ENCODE data around the gene TLE4. TPM values are rescaled to one million over a fixed set of nuclear protein-coding genes. Genes with fewer than 3 reads are reported as not detected.

TLE4 gene
- polyA plus RNA-seq, 1 donor (not counting 4 experiments of a cell fraction or from before 2014, with no cell fraction given): 14.7 TPM

DNA sequence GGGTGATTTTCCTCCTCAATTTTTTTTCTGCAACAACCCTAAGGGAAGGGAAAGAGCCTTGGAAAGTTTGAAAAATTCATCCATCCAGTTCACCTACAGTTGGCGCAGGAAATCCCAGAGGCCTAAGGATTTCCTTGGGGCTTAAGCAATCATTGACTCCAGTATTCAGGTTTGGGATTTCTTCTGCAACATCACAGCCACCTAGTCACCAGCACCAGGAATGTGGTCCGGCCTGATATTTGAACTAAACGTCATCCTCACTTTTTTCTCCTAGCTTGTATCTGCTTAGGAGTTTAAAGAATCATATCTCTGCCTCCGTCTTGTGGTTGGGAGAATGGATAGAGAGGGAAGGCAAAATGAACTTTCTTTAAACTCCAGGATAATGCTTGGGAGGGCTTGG, 20.2 kb upstream of the TLE4 start:
- no peak for DNase-seq (ENCODE audit: low read depth, low spot score)
- no peaks in the 10 kb centered on the region for H3K27me3 ChIP-seq (ENCODE audit: control insufficient read depth, extremely low read depth, insufficient read depth, low read length)
- dilution Hi-C loops (cut with MboI; ENCODE audit: extremely low pct_ligation_motif_present, low sequenced_read_pairs): no loop called here

DNA sequence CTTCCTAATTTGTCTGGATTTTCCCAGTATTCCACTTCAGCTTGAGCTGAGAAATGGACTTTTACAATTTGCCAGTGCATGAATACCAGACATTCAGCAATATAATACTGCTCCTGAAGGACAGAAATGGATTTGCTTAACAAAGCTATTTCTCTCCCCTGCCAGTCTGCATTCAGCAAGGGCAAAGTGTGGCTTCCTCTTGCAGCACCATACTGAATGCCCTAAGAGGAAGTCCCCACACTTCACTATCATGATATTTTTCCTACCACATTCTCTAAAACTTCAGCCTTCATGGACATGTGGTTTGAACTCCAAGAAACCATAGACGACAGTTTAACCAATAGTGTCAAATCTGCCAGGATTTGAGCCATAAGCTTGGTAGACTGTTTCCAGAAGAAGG, 19.8 kb upstream of the TLE4 start:
- TF ChIP-seq EZH2 (IDR thresholded peaks at IDR 0.05; ENCODE audit: low read length): no peak
- TF ChIP-seq, protein P1, sequence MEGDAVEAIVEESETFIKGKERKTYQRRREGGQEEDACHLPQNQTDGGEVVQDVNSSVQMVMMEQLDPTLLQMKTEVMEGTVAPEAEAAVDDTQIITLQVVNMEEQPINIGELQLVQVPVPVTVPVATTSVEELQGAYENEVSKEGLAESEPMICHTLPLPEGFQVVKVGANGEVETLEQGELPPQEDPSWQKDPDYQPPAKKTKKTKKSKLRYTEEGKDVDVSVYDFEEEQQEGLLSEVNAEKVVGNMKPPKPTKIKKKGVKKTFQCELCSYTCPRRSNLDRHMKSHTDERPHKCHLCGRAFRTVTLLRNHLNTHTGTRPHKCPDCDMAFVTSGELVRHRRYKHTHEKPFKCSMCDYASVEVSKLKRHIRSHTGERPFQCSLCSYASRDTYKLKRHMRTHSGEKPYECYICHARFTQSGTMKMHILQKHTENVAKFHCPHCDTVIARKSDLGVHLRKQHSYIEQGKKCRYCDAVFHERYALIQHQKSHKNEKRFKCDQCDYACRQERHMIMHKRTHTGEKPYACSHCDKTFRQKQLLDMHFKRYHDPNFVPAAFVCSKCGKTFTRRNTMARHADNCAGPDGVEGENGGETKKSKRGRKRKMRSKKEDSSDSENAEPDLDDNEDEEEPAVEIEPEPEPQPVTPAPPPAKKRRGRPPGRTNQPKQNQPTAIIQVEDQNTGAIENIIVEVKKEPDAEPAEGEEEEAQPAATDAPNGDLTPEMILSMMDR (optimal IDR thresholded peaks at IDR 0.05 in 1 of 3, IDR thresholded peaks at IDR 0.05 in 1 of 3, conservative IDR thresholded peaks at IDR 0.05 in 1 of 3; ENCODE audit: extremely low read depth in 1 of 3, insufficient read depth in 2 of 3, low read length in 3 of 3): no peak
- no peaks in the 10 kb centered on the region for H3K9me1 ChIP-seq (ENCODE audit: control insufficient read depth, extremely low read depth, insufficient read depth, low read length)
- no peak overlapping the region for H3K27ac ChIP-seq (ENCODE audit: control insufficient read depth, insufficient read depth, low read length)
- dilution Hi-C loops (cut with MboI; ENCODE audit: extremely low pct_ligation_motif_present, low sequenced_read_pairs): no loop called here
- no peak overlapping the region for H2AFZ ChIP-seq (ENCODE audit: control insufficient read depth, low read length)
- H3K36me3 ChIP-seq (ENCODE audit: control insufficient read depth in 2 of 2, extremely low read depth in 1 of 2, insufficient read depth in 2 of 2, low read length in 2 of 2): no peaks in the 10 kb centered on the region
- H3K4me1 ChIP-seq (ENCODE audit: control insufficient read depth, extremely low read depth, insufficient read depth, low read length): no peaks in the 10 kb centered on the region
- no peak overlapping the region for H3K4me3 ChIP-seq (ENCODE audit: control insufficient read depth in 2 of 3, extremely low read depth in 1 of 3, insufficient read depth in 2 of 3, low read depth in 1 of 3, low read length in 3 of 3)
- H3K9ac ChIP-seq (ENCODE audit: control insufficient read depth, extremely low read depth, insufficient read depth, low read length): no peak overlapping the region
- FAIRE-seq (no peak), DNase-seq (ENCODE audit: low read depth, low spot score) (no peak)
- no peaks in the 10 kb centered on the region for H3K79me2 ChIP-seq (ENCODE audit: control insufficient read depth, insufficient read depth, low read length)
- no peaks in the 10 kb centered on the region for H3K9me3 ChIP-seq (ENCODE audit: control insufficient read depth, low read depth, low read length)
- no peaks in the 10 kb centered on the region for H3K27me3 ChIP-seq (ENCODE audit: control insufficient read depth, extremely low read depth, insufficient read depth, low read length)
- no peaks in the 10 kb centered on the region for H4K20me1 ChIP-seq (ENCODE audit: control insufficient read depth, extremely low read depth, insufficient read depth, low read length)
- H3K4me2 ChIP-seq (ENCODE audit: control insufficient read depth, extremely low read depth, insufficient read depth, low read depth, low read length): no peak overlapping the region

More for the DNA sequence above, 20.2 kb upstream of the TLE4 start:
- Histone ChIP-seq H3K79me2 (ENCODE audit: control insufficient read depth, insufficient read depth, low read length) (no peaks in the 10 kb centered on the region), H3K4me3 (ENCODE audit: control insufficient read depth in 2 of 3, extremely low read depth in 1 of 3, insufficient read depth in 2 of 3, low read depth in 1 of 3, low read length in 3 of 3) (no peak overlapping the region), H3K27ac (ENCODE audit: control insufficient read depth, insufficient read depth, low read length) (no peak overlapping the region), H3K4me2 (ENCODE audit: control insufficient read depth, extremely low read depth, insufficient read depth, low read depth, low read length) (no peak overlapping the region), H3K4me1 (ENCODE audit: control insufficient read depth, extremely low read depth, insufficient read depth, low read length) (no peaks in the 10 kb centered on the region), H2AFZ (ENCODE audit: control insufficient read depth, low read length) (no peak overlapping the region), H3K9ac (ENCODE audit: control insufficient read depth, extremely low read depth, insufficient read depth, low read length) (no peak overlapping the region), H4K20me1 (ENCODE audit: control insufficient read depth, extremely low read depth, insufficient read depth, low read length) (no peaks in the 10 kb centered on the region), H3K9me1 (ENCODE audit: control insufficient read depth, extremely low read depth, insufficient read depth, low read length) (no peaks in the 10 kb centered on the region), H3K9me3 (ENCODE audit: control insufficient read depth, low read depth, low read length) (no peaks in the 10 kb centered on the region), H3K36me3 (ENCODE audit: control insufficient read depth in 2 of 2, extremely low read depth in 1 of 2, insufficient read depth in 2 of 2, low read length in 2 of 2) (no peaks in the 10 kb centered on the region)
- no peak for TF ChIP-seq EZH2 (IDR thresholded peaks at IDR 0.05; ENCODE audit: low read length)
- TF ChIP-seq, protein P1 (optimal IDR thresholded peaks at IDR 0.05 in 1 of 3, IDR thresholded peaks at IDR 0.05 in 1 of 3, conservative IDR thresholded peaks at IDR 0.05 in 1 of 3; ENCODE audit: extremely low read depth in 1 of 3, insufficient read depth in 2 of 3, low read length in 3 of 3): no peak
- FAIRE-seq: no peak

Measured in keratinocyte (primary cell).